Skeletal muscle satellite cell (primary cell): ENCODE results near the gene ZDHHC11.

Experiments
- H3K27me3 ChIP-seq: 2 replicates; pipeline ENCODE4 v1.7.0; 2013; ENCODE audit warnings: low read length; ENCODE audit not compliant: control insufficient read depth, insufficient read depth
- H3K36me3 ChIP-seq: 2 replicates; pipeline ENCODE4 v1.7.0; 2013; ENCODE audit warnings: mild to moderate bottlenecking, control low read depth, low read length; ENCODE audit not compliant: insufficient read depth
- H3K4me1 ChIP-seq: 2 replicates; pipeline ENCODE4 v1.7.0; 2013; ENCODE audit warnings: low read length; ENCODE audit not compliant: control insufficient read depth, insufficient read depth
- H3K4me2 ChIP-seq: 2 replicates; pipeline ENCODE4 v1.7.0; 2013; ENCODE audit warnings: mild to moderate bottlenecking, low read length
- H3K4me3 ChIP-seq: 2 replicates; pipeline ENCODE4 v1.7.0; 2013; ENCODE audit warnings: low read length
- H3K9ac ChIP-seq: 2 replicates; pipeline ENCODE4 v1.7.0; 2013; ENCODE audit warnings: mild to moderate bottlenecking, low read depth, low read length, moderate library complexity
- H3K9me3 ChIP-seq: replicated peaks from 2 replicates; pipeline ENCODE4 v1.7.0; 2013; ENCODE audit warnings: mild to moderate bottlenecking, control low read depth, low read length

The ZDHHC11 gene

DNA sequence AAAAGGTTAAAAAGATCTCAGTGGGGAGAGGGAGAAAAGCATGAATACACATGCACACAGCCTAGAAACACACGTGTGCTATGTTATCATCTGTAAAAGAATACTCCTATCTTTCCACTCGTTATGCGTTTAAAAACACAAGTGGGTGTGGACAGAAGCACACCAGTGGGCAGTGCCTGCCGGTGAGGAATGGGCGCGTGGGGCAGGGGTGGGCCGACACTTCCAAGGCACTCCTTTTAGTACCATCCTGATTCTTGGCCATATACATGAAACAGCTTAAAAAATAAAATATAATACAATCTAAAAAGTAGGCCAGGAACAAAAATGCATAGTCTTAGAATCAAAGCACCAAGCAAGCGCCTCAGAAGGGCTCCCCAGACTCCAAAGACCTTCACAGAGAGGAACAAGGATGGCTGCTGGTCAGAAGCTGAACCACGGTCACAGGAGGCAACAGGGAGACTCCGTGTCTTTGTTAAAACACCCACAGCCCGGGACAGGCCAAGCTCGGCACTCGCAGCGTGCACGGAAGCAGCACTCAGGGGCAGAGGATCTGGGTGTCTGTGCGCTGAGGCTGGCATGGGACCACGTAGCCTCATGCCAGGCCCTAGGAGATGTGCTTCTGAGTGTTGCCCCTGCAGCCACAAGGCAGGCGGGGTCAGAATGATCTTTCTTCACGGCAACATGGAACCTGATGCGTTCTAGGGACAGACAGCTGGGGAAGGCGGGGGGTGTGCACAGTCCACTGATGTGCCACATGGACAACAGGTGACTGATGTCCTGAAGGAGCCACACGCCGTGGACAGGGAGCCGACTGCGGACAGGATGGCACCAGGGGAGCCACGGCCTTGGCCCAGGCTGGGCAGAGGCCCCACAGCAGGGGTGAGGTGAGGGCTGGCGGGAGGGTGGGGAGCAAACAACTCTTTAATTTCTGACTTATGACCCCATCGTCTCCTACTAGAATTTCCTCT is 25.9 kb upstream of the ZDHHC11 start:
- no peak overlapping the region for H3K4me3 ChIP-seq
- peaks cover 48% of the 10 kb centered on the region for H3K36me3 ChIP-seq
- H3K9me3 ChIP-seq, result no peaks in the 10 kb centered on the region
- no peak overlapping the region for H3K4me2 ChIP-seq
- no peak overlapping the region for H3K9ac ChIP-seq
- H3K4me1 ChIP-seq, result no peaks in the 10 kb centered on the region
- no peaks in the 10 kb centered on the region for H3K27me3 ChIP-seq

DNA sequence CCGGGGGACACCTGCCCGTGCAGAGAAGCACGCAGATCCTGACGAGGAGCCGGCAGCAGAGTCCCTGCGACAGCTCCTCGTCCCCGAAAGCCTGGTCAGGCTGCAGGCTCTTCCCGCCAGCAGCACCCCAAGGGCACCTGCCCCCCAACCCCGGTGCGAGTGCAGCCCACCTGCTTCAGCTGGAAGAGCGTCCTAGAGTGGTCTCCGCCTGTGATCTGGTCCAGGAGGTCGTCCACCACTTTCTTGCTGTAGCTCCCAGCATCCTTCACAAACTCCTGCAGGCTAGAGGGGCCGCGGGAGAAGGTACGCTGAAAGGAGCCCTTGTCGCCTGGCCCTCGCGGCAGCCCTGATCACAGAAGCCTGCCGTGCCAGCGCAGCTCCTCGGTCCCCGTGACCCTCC is 25.1 kb upstream of the ZDHHC11 start:
- Histone ChIP-seq H3K4me1 (no peaks in the 10 kb centered on the region), H3K27me3 (no peaks in the 10 kb centered on the region), H3K4me2 (no peak overlapping the region), H3K9ac (no peak overlapping the region), H3K36me3 (peaks cover 49% of the 10 kb centered on the region), H3K4me3 (no peak overlapping the region), H3K9me3 (no peaks in the 10 kb centered on the region)

GRCh38 chr5:873328-873727 is 22.5 kb upstream of the ZDHHC11 start:
- Histone ChIP-seq H3K9me3 (no peaks in the 10 kb centered on the region), H3K4me1 (no peaks in the 10 kb centered on the region), H3K9ac (no peak overlapping the region), H3K36me3 (peaks cover 73% of the 10 kb centered on the region), H3K27me3 (no peaks in the 10 kb centered on the region), H3K4me2 (no peak overlapping the region), H3K4me3 (no peak overlapping the region)

- Histone ChIP-seq H3K9ac (no peak overlapping the region), H3K36me3 (peaks cover 72% of the 10 kb centered on the region), H3K4me2 (no peak overlapping the region), H3K4me1 (no peaks in the 10 kb centered on the region), H3K9me3 (no peaks in the 10 kb centered on the region), H3K4me3 (no peak overlapping the region), H3K27me3 (no peaks in the 10 kb centered on the region)
These were observed 21.5 kb upstream of the ZDHHC11 start for GRCh38 chr5:872301-872700.

DNA sequence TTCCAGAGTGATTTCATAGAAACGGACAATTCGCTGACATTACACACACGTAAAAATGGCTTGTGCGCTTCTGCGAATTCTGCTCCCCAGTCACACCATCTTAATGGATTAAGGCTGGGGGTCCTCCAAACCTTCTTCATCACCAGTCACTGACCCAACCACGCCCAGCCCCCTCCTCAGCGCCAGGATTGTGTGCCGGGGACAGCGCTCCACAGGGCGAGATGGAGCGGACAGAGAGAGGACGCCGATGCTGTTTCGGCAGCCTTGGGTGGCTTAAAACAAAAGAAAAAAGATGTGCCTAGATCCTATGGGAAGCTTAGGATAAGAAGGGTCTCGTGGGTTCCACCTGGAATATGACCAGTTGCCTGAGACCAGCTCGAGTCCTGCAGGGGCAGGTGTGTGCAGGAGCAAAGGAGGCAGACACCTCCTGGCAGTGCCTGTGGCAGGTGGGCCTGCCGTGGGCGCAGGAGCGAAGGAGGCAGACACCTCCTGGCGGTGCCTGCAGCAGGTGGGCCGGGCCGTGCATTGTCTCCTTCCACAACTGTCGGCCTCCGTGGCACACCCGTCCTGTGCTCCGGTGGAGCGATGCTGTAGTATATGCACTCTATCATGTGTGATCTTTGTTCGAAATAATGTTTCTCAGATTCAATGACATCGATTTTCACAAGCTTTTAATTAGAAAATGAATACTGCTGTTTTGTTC is 21.0 kb upstream of the ZDHHC11 start:
- Histone ChIP-seq H3K9ac (no peak overlapping the region), H3K4me1 (no peaks in the 10 kb centered on the region), H3K4me3 (no peak overlapping the region), H3K27me3 (no peaks in the 10 kb centered on the region), H3K9me3 (no peaks in the 10 kb centered on the region), H3K4me2 (no peak overlapping the region), H3K36me3 (peaks cover 73% of the 10 kb centered on the region)

DNA sequence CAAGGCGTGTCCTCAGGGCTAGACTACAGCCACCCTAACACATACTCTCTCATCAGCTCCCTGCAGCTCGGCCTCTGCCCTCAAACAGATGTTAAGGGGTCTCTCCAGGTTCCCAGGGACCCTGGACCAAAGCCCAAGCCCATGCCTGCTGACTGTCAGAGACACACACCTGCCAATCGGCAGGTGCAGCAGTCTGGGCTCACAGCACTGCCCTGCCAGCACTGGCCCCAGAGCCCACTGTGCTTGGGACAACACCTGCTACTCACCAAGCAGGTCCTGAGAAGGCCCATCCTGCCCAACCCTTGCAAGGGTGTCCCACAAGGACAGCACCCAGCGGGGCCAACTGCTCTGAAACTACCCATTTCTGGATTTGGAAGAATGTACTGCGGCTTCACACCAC is 20.2 kb upstream of the ZDHHC11 start:
- Histone ChIP-seq H3K9me3 (no peaks in the 10 kb centered on the region), H3K4me1 (no peaks in the 10 kb centered on the region), H3K9ac (no peak overlapping the region), H3K4me3 (no peak overlapping the region), H3K36me3 (peaks cover 79% of the 10 kb centered on the region), H3K4me2 (no peak overlapping the region), H3K27me3 (no peaks in the 10 kb centered on the region)

- Histone ChIP-seq H3K27me3 (no peaks in the 10 kb centered on the region), H3K36me3 (peaks cover 94% of the 10 kb centered on the region), H3K4me2 (no peak overlapping the region), H3K4me3 (no peak overlapping the region), H3K9ac (no peak overlapping the region), H3K9me3 (no peaks in the 10 kb centered on the region), H3K4me1 (no peaks in the 10 kb centered on the region)
These were observed 17.8 kb upstream of the ZDHHC11 start for GRCh38 chr5:868428-869135.

DNA sequence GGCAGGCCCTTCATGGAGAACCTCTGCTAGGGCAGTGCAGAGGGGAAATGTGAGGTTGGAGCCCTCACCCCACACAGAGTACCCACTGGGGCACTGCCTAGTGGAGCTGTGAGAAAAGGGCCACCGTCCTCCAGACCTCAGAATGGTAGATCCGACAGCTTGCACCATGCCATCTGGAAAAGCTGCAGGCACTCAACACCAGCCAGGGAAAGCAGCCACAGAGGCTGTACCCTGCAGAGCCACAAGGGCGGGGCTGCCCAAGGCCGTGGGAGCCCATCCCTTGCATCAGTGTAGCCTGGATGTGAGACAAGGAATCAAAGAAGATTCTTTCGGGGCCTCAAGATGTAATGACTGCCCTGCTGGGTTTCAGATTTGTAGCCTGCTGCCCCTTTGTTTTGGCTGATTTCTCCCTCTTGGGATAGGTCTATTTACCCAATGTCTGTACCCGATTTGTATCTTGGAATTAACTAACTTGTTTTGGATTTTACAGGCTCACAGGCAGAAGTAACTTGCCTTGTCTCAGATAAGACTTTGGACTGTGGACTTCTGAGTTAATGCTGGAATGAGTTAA is 16.6 kb upstream of the ZDHHC11 start:
- H3K4me2 ChIP-seq, result no peak overlapping the region
- H3K36me3 ChIP-seq, result peaks cover 94% of the 10 kb centered on the region
- no peak overlapping the region for H3K9ac ChIP-seq
- no peaks in the 10 kb centered on the region for H3K9me3 ChIP-seq
- H3K27me3 ChIP-seq, result no peaks in the 10 kb centered on the region
- no peak overlapping the region for H3K4me3 ChIP-seq
- no peaks in the 10 kb centered on the region for H3K4me1 ChIP-seq

DNA sequence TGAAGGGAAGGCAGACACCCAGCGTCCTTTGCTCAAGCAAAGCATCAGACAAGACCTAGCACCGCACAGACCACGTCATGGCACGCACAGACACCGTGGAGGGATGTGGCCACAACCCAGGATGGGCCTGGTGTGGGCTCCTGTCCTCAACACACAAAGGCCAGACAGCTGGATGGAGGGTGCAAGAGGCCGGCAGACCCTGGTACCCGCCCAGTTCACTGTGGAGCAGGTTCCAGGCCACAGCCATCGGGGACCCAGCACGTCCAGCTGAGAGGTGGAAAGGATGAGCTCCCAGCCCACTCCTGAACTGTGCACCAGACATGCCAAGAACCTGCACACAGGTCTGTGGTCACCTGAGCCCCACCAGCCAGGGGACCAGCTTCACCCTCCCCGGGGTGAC is 15.0 kb upstream of the ZDHHC11 start:
- no peaks in the 10 kb centered on the region for H3K27me3 ChIP-seq
- H3K4me2 ChIP-seq, result no peak overlapping the region
- H3K36me3 ChIP-seq, result peaks cover 82% of the 10 kb centered on the region
- H3K9me3 ChIP-seq, result no peaks in the 10 kb centered on the region
- H3K4me3 ChIP-seq, result no peak overlapping the region
- H3K4me1 ChIP-seq, result no peaks in the 10 kb centered on the region
- H3K9ac ChIP-seq, result no peak overlapping the region

DNA sequence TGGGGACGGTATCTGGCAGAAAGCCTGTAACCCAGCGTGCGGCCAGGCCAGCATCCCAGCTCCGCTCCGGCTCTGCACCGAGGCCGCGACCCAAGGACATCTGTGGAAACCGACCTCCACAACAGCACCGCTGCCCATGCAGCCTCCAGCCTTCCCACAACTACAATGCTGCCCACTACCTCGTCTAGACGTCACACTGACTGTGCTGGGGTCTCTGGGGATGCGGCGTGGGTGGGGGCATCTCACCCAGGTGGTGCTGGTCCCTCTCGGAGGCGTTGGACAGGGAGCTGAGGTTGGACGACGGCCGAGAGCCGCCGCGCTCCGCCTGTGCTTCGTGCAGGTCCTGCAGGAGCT is 14.4 kb upstream of the ZDHHC11 start:
- no peak overlapping the region for H3K4me3 ChIP-seq
- H3K9ac ChIP-seq, result no peak overlapping the region
- H3K27me3 ChIP-seq, result no peaks in the 10 kb centered on the region
- no peaks in the 10 kb centered on the region for H3K9me3 ChIP-seq
- H3K36me3 ChIP-seq, result peaks cover 76% of the 10 kb centered on the region
- no peaks in the 10 kb centered on the region for H3K4me1 ChIP-seq
- no peak overlapping the region for H3K4me2 ChIP-seq

DNA sequence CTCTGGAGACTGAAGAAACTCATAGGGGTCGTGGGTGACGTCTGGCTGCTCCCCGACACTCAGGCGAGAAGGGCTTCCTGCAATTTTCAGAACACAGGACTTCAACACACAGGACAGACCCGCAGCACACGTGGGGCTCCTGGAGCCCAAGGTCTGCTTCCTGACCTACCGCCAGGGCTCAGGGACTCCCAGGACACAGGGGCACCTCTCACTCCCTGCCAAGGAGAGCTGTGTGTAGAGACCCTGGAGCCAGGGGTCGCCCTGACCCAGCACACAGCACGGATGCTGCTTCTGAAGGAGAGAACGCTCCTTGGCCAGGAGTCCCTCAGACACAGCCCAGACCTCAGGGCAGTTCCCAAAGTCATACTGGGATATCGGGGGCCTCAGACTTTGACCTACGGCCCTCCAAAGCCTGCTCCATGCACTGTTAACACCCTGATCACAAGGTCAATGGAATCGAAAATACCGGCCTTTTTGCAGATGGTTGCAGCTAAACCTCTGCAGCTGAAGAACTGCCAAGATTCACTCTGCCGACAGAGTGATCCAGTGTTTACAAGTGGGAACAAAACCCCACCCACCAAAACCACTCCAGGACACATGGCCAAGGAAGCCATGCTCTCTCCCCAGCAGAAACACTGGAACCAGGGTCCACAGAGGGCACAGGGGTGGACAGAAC is 13.8 kb upstream of the ZDHHC11 start:
- Histone ChIP-seq H3K9me3 (no peaks in the 10 kb centered on the region), H3K4me3 (no peak overlapping the region), H3K9ac (no peak overlapping the region), H3K4me2 (no peak overlapping the region), H3K27me3 (no peaks in the 10 kb centered on the region), H3K4me1 (no peaks in the 10 kb centered on the region), H3K36me3 (peaks cover 71% of the 10 kb centered on the region)
